GM19438 (cell line): ENCODE measurements around the gene SLC19A2.
A peak's percentile ranks its signal among the peaks of the same experiment; 100 is the strongest.
"Not testable (repeated sequence)": the region's sequence is repeated elsewhere in the genome, so short reads cannot be mapped to it uniquely, and the experiment has no call there.

ENCODE experiments used
- ATAC-seq: cut with Tn5 transposase; IDR thresholded peaks from one replicate; pipeline ENCODE4 v1.9.1; 2021; ENCODE audit warnings: low read depth; ENCODE audit not compliant: unreplicated experiment

Gene SLC19A2, protein sequence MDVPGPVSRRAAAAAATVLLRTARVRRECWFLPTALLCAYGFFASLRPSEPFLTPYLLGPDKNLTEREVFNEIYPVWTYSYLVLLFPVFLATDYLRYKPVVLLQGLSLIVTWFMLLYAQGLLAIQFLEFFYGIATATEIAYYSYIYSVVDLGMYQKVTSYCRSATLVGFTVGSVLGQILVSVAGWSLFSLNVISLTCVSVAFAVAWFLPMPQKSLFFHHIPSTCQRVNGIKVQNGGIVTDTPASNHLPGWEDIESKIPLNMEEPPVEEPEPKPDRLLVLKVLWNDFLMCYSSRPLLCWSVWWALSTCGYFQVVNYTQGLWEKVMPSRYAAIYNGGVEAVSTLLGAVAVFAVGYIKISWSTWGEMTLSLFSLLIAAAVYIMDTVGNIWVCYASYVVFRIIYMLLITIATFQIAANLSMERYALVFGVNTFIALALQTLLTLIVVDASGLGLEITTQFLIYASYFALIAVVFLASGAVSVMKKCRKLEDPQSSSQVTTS

DNA sequence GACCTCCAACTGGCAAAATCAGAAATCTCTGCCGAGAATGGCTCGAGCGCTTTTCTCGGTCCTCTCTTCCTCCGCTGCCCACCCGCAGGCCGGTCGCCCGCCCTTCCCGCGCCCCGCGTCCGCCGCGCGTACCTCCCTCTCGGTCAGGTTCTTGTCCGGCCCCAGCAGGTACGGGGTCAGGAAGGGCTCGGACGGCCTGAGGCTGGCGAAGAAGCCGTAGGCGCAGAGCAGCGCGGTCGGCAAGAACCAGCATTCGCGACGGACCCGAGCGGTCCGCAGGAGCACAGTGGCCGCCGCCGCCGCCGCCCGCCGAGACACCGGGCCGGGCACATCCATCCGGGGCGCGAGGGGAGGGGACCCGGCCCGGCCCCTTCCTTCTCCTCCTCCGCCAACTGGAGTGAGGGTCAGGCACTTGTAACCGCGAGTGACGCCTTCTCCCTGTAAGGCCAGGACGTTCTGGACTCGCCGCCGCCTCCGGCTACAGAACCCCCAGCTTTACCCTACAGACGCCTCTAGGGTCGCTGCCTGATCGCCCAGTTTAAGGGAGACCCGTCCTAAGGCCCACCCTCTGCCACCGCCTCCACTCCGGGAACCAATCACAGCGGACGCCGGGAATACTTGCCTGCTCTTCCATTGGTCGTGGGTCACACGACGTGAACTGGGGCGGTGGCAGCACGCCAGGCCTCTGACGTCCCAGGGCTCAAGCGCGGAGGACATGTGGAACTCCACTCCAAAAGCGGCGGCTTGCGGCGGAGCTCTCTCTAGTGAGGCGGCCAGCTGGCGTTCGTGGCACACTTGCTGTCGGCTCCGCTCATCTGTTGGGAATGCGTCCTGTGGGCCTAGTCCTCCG is at the start of gene SLC19A2:
TSS of gene SLC19A2 (minus strand) at position 514 of the 850 bp plus-strand sequence. CDS start at position 336, 178 bp downstream.
- peak; percentile 99 for ATAC-seq

DNA sequence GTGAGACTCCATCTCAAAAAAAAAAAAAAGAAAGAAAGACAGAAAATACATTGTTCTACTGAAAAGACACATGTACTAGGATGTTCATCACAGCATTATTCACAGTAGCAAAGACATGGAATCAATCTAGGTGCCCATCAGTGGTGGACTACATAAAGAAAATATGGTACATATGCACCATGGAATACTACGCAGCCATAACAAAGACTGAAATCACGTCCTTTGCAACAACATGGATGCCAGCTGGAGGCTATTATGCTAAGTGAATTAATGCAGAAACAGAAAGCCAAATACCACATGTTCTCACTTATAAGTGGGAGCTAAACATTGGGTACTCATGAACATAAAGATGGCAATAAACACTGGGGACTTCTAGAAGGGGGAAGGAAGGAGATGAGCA is 48.9 kb upstream of the SLC19A2 start:
- no peak for ATAC-seq

DNA sequence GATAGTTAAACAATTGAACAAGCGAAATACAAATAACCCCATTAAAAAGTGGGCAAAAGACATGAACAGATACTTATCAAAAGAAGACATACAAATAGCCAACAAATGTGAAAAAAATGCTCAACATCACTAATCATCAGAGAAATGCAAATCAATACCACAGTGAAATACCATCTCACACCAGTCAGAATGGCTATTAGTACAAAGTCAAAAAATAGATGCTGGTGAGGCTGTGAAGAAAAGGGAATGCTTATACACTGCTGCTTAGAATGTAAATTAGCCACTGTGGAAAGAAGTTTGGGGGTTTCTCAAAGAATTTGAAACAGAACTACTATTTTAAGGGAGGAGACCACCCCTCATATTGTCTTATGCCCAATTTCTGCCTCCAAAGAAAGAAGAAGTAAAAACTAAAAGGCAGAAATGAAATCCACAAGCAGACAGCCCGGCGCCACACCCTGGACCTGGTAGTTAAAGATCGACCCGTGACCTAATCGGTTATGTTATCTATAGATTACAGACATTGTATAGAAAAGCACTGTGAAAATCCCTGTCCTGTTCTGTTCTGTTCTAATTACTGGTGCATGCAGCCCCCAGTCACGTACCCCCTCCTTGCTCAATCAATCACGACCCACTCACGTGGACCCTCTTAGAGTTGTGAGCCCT is 47.9 kb upstream of the SLC19A2 start:
- not testable (repeated sequence) for ATAC-seq

DNA sequence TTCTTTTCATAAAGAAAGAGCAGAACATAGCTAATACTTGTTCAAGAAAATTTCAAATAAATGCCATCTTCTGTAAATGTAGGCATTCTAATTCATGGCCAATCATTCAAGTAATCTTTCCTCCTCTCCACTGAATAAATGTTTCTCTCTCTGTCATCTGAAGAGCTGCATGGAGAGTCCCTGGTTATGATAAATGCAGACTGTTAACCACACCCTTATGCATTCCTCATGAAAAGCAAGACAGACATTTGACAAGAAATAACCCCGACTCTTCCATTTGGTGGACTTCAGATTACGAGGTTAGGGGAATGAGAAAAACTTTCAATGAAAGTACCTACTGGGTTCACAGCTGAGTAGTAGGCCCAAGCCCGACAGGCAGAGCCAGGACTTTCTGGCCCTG is 44.7 kb upstream of the SLC19A2 start:
- ATAC-seq, result no peak

DNA sequence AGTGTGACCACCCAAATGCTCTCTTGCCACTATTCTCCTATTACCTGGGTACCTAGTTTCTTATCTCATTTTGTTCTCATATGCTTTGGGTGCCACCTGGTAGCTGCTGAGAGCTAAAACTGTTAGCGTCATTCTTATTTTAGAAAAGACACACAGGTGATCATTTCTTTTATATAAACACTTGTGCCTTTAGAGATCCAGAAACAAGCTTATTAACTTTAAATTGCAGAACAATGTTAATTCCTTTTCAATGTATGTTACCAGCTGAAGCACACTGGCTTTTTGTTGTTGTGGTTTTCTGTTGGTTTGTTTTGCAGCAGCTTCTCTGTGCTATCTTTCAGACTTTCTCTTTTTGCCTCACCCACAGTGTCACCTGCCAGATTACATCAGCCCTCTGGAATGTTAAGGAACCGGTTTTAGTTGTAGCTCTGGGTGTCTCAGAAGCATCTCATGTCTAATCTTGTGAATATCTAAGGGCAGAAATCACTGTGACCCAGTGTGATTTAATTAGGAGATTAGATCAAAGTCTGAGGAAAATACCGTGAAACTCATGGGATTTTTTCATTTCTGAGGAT is 43.4 kb upstream of the SLC19A2 start:
- ATAC-seq, result no peak

DNA sequence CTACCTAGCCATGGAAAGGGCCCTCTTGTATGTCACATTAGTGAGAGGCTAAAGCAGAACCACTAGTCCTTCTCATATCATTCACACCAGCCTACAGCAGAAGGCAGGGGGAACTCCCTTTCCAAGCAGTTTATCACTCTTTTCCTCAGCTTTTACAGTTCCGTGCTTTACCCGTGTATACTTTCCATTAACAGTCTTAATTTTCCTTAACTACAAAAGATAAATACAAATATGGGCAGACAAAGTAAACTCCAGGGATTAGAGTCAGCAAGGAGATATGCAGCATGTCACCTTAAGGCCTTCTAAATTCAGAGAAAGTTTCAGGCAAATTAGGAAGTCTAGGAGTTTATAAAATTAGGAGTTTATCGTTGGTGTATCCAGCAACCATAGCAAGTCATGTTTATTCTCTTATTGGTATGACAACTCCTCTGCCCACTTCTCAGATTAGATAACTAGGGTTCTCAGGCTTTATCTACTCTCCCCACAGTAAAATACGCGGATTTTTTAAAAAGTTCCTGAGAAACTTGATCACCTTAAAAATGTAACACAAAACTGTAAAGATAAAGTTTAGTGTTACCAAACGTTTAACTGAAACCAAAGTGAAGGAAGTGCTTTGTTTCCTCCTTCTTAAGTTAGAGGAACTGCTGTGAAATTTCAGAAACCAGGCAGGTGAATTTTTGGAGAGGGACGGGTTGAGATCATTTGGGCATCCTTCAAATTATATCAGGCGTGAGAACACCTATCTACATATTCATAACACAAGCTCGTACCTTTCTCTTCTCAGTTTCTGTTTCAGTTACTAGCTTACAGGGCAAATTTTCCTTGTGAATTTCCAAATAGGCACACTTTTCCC is 42.7 kb upstream of the SLC19A2 start:
- no peak for ATAC-seq

DNA sequence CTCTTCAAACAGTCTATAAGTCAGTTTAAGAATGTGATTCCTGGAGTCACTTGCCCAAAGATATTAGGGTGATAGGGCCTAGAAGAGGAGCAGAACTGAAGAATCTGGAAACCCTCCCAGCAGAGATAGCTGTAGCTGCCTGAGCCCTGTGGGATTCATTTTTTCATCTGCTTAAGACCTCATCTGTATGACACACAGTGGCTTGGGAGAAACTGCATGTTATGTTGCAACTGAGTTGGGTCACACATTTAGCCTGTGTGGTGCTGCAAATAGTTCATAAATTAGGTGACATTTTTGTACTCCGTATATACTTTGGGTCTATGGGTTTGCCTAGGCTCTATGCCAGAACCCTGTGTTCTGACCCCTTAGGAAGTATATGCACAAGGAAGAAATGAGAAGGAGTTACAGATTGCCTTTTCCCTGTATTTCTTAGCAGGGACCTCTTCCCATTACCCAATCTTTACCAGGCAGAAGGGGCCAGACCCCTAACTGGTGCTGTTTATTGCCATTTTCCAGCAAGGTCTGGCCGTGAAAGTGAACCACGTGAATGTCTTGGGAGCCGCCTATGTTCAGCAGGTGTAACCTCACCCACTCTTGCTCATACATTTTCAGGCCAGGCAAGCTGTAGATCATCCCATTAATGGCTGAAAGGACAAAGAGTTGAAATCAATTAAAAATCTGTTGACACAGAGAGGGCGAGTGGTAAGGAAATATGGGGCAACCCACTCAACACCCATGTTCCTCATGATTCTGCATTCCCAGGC is 41.9 kb upstream of the SLC19A2 start:
- ATAC-seq, result no peak

DNA sequence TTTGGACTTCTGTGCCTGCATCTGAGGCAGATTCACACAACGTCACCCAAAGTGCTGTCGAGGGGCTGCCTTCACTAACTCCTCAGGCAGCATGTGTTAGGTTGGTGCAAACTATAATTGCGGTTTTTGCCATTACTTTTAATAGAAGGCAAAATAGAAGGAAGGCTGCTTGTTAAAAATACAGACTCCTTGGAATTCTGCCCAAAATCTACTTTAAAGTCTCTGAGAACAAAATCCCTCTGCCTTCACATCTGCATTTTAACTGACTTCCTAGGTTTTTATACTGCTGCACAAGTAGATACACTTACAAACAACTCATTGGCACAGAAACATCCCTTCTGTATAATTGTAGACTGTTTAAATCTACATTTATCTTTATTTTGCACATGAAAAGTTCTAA is 41.3 kb upstream of the SLC19A2 start:
- ATAC-seq, result no peak

DNA sequence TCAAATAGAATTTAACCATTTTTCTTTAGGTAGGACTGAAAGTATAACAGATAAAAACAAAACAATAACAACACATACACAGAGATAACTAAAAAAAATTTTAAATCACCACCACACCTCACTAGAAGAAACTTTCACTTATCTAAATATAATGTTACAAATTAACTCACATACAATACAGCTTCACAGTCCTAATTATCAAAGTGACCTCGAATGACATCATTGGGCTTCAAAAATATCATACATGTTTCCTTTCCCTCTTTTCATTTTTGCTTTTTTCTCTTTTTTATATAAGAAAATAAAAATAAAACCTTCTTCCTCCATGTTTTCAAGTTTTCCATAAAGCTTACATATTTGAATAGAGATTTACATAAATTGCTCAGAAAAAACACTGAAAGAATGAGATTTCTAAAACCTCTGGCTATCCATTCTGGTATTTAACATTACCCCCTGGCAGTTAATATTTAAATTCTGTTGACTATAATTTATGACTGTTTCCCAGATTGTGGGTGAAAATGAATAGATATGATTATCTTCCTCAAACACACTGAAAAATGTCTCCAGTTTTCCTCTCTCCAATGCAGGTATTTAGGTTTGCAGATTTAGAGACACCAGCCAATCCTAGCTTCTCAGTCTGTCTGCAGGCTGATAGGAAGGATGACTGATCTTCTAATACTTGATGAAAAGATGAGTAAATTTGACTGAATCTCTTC is 40.5 kb upstream of the SLC19A2 start:
- ATAC-seq, result no peak

DNA sequence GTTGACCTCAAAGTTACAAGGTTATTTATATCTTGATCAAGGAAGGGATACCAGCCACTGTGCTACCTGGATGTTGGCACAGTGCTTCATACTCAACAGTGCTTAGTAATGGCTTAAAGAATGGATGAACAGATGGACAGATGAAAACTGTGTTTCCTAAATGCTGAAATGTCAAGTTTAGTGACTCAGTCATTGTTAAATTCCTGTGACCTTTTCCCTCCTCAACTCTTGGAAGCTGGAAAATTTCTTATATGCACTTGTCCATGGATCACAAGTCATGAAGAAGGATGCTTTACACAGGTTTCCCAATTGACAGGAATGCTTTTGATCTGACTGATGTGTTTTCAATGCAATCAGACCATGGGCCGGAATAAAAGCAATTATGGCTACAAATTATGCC is 39.6 kb upstream of the SLC19A2 start:
- no peak for ATAC-seq

DNA sequence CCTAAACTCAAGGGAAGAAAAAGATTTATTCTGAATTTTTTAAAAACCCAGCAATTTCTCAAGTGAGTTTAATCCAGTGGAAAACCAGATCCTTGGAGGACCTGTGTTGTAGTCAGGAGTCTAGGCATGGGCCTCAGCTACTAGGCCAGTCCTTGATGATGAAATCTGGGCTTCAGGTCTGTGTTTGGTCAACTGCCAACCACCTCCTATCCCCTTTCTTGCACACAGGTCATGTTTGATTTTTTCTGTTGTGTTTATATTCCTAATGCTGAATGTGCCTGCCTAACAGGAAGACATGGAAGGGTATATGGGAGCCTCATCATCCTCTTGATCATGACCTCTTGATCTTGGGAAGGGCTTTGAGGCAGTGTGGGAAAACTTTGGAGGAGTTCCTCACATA is 38.2 kb upstream of the SLC19A2 start:
- ATAC-seq, result no peak

DNA sequence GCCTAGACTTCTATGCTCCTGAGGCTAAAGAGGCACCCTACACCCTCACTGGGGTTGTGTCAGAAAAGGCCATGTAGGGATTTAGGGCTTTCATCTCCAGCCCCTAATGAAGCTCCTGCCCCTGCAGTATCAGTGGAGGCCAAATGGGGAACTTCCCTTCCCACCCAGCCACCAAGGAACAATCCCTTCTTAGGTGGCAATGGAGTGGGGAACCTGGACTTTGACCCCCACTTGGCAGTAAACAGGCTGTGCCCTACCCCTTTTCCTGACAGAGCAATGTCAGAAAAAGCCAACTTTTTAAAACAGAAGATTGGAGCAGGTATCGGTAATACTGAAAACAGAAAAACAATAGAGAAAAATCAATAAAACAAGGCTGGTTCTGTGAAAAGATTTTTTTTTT is 35.5 kb upstream of the SLC19A2 start:
- ATAC-seq, result no peak

DNA sequence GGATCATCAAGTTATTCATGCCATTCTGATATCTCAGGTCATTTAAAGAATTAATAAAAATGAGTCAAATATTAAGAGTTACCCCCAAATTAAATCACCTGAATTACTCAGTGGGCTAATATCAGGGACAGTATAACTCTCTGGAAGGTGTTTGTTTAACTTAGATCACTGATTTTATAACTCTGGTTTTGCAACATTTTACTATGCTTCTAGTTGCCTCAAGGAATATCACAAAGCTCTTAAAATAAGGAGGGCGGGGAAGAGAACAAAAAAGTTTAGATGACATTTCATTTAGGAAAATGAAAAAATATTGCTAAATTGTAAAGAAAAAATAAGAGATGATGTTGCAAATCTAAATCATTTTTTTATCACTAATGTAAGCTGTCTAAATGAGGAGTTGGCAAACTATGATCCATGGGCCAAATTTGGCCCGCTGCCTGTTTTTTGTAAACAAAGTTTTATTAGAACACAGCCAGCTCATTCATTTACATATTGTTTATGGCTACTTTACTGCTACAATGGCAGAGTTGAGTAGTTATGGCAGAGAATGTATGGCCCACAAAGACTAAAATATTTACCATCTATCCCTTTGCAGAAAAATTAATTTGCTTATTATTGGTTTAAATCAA is 31.9 kb upstream of the SLC19A2 start:
- no peak for ATAC-seq

DNA sequence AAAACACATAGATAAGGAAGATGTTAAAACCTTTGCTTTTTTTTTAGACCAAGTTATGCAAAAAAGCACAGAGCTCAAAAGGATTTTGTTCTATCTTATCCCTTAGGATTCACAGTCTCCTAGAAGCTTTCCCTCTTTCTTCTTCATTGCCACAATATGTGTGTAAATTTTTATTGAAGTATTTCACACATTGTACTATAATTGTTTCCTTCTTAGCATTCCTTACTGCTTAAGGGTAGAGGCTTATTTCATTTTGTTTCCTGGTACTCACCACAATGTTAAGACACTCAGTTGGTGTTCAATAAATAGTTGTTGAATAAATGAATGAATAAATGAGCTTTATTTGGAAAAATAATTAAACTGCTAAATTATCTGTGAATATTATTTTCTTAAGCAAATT is 29.9 kb upstream of the SLC19A2 start:
- ATAC-seq, result no peak

DNA sequence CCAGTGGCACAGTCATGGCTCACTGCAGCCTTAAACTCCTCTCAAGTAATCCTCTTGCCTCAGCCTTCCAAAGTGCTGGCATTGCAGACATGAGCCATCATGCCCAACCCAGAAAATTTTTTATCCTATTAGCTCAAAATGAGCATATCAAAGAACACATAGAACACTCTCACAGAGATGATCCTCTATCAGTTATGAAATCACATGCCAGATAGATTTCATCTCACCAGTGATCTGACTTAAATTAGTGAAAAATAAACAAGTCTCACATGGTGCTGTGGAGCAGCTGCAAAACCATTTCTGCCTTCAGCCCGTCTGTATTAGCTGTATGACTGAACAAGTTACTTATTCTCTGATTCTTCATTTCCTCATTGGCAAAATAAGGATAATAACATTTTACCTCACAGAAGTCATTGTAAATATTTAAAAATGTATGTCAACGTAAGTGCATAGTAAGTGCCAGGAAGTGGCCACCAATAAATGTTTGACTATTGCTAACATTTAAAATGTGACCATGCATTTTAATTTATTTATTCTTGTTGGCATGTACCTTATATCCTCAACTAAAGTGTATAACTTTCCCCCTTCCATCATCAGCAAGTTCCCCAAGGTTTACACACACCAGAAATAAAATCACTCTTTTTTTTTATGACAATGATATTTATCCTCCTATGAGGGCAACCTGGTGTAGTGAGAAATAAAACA is 29.0 kb upstream of the SLC19A2 start:
- no peak for ATAC-seq

DNA sequence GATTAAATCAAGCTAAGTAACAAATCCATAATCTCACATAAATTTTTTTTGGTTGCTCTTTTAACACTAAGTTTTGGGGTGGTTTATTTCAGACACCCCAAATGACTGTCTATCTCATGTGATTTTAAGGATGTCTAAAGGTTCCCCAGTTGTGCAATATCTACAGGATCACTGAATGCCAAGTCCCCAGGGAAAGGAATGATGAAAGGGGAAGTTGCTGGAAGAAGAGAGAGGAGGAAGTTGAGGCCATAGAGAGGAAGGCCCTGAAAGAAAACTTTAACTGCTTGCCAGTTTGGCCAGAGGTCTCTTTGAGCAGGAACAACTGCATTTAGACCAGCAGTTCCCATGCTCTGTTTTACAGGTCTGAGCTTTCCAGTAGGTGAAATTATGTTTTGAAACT is 27.5 kb upstream of the SLC19A2 start:
- no peak for ATAC-seq

DNA sequence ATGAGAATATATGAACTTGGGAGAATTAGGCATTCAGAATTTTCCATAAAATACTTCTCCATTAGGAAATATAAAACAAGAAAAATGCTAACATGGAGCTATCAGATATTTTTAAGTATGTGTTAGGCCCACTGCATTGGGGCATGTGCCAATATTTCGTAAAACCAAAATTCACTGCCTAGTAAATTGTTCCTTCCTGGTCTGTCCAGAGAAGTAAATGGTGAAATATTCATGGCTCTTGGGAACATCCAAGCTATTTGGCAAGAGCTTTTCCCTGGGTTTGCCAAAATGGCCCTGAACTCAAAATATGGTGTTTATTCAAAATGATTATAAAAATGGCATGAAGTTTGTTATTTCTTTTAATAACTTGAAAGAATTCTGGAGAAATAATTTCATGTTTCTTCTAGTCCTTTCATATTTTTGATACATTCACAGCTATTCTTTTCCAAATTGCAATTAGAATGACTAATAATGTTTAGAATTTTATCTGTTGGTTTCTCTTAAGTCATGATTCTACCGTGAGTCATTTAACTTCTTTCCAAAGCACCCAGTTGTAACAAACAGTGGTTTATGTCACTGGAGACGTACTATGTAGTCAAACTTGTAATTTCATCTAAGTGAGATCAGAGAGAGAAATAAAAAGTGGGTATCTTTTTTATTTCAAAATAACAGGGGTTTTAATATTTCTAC is 25.7 kb upstream of the SLC19A2 start:
- ATAC-seq, result no peak
